GM06990 (cell line): ENCODE measurements around the gene GFAP.

ENCODE experiments used
- DNase-seq: peaks from one replicate; pipeline ENCODE4 v3.0.0-alpha.2; 2011; ENCODE audit not compliant: insufficient read length; ENCODE audit errors: extremely low read depth
- H3K27me3 ChIP-seq: replicated peaks from 2 replicates; pipeline ENCODE4 v1.6.0; 2011; ENCODE audit warnings: low read length; ENCODE audit not compliant: control insufficient read depth, insufficient read depth
- H3K36me3 ChIP-seq: 2 replicates; pipeline ENCODE4 v1.5.1; 2011; ENCODE audit warnings: low read length; ENCODE audit not compliant: control insufficient read depth, insufficient read depth
- H3K4me3 ChIP-seq: replicated peaks from 2 replicates; pipeline ENCODE4 v1.5.1; 2011; ENCODE audit warnings: low read depth, mild to moderate bottlenecking, control low read depth, low read length
- TF ChIP-seq, protein P1 (sequence below): IDR thresholded peaks from 2 replicates; pipeline ENCODE4 v1.5.1; 2011; ENCODE audit warnings: low read length, control low read depth, mild to moderate bottlenecking, inconsistent platforms; ENCODE audit not compliant: insufficient read depth, poor library complexity, severe bottlenecking

GFAP gene

DNA sequence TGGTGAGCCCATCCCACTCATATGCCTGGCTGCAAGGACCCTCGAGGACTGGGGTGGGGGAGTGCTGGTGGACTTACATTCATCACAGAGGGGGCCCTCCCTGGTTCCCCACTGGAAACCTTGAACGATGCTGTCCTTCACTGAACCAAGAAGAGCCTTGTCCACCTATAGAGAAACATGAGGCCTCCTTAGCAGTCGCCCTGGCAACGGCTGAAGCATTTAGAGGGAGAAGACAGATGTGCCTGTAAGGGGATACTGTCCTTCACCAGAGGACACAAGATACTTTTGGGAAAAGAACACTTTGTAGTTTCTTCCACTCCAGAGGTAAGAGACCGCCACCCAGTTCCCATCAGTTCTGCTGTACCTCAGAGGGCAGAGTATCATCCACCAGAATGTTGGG, 61.1 kb downstream of the GFAP start:
- TF ChIP-seq, protein P1, sequence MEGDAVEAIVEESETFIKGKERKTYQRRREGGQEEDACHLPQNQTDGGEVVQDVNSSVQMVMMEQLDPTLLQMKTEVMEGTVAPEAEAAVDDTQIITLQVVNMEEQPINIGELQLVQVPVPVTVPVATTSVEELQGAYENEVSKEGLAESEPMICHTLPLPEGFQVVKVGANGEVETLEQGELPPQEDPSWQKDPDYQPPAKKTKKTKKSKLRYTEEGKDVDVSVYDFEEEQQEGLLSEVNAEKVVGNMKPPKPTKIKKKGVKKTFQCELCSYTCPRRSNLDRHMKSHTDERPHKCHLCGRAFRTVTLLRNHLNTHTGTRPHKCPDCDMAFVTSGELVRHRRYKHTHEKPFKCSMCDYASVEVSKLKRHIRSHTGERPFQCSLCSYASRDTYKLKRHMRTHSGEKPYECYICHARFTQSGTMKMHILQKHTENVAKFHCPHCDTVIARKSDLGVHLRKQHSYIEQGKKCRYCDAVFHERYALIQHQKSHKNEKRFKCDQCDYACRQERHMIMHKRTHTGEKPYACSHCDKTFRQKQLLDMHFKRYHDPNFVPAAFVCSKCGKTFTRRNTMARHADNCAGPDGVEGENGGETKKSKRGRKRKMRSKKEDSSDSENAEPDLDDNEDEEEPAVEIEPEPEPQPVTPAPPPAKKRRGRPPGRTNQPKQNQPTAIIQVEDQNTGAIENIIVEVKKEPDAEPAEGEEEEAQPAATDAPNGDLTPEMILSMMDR: no peak
- Histone ChIP-seq H3K27me3 (no peaks in the 10 kb centered on the region), H3K4me3 (no peak overlapping the region), H3K36me3 (peaks cover 44% of the 10 kb centered on the region)
- DNase-seq: no peak
